Astrocyte of the spinal cord (primary cell): ENCODE data around the gene GNAS.

Source experiments
- DNase-seq: peaks from one replicate; pipeline ENCODE4 v3.0.0; 2011; ENCODE audit warnings: low read depth, low spot score
- H3K4me3 ChIP-seq: 2 replicates; pipeline ENCODE4 v1.5.1; 2011; ENCODE audit warnings: low read depth, mild to moderate bottlenecking, low read length, moderate library complexity
- in situ Hi-C: cut with HindIII; loops from 2 replicates; pipeline ENCODE4 v1.10.0; 2017; ENCODE audit warnings: low sequenced_read_pairs
- TF ChIP-seq, protein P1 (sequence below): IDR thresholded peaks from 2 replicates; pipeline ENCODE4 v1.5.1; 2012; ENCODE audit warnings: low read depth, mild to moderate bottlenecking, low read length, inconsistent platforms

Gene GNAS

DNA sequence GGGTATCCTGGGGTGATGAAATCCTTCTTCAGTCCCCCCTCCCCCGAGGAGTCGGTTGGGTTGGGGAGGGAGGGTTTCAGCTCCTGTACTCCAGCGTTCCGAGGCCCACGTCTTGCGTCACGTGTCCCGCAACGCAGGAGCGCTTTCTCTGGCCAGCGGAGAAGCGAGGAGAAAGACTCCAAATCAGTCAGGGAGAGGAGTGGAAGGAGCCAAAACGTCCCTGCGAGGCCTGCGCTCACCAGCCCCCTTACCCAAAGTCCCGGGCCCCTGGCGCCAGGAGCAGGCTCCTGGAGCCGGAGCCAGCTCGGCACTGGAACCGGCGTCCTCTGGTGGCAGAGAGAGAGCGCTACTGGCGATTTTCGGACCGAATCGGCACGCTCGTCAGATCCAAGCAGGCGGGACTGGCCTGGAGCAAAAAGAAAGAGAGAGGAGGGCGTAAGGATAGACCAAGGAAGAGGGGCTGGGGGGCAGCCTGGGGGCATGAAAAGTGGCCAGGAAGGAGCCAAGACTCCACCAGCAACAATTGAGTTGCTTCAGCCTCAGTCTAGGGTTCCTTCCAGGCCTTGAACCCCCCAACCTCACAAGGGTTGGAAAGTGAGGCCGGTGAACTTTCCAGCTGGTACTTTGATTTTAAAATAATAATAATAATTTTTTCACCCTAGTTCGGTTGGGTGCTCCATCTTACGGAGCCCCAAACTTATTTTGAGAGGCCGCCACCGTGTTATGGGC, at the start of gene GNAS:
GNAS (plus strand) TSS at position 174 of the 729 bp plus-strand sequence.
- H3K4me3 ChIP-seq = peak within 1 kb of the TSS; percentile 77
- in situ Hi-C loops = no loop called here
- peak; percentile 50 for DNase-seq
- TF ChIP-seq, protein P1, sequence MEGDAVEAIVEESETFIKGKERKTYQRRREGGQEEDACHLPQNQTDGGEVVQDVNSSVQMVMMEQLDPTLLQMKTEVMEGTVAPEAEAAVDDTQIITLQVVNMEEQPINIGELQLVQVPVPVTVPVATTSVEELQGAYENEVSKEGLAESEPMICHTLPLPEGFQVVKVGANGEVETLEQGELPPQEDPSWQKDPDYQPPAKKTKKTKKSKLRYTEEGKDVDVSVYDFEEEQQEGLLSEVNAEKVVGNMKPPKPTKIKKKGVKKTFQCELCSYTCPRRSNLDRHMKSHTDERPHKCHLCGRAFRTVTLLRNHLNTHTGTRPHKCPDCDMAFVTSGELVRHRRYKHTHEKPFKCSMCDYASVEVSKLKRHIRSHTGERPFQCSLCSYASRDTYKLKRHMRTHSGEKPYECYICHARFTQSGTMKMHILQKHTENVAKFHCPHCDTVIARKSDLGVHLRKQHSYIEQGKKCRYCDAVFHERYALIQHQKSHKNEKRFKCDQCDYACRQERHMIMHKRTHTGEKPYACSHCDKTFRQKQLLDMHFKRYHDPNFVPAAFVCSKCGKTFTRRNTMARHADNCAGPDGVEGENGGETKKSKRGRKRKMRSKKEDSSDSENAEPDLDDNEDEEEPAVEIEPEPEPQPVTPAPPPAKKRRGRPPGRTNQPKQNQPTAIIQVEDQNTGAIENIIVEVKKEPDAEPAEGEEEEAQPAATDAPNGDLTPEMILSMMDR = peak; percentile 77

GRCh38 chr20:58803533-58803932, 49.0 kb upstream of the GNAS start:
- in situ Hi-C loops = no loop called here
- TF ChIP-seq, protein P1 = no peak
- no peak overlapping the region for H3K4me3 ChIP-seq
- DNase-seq = no peak

DNA sequence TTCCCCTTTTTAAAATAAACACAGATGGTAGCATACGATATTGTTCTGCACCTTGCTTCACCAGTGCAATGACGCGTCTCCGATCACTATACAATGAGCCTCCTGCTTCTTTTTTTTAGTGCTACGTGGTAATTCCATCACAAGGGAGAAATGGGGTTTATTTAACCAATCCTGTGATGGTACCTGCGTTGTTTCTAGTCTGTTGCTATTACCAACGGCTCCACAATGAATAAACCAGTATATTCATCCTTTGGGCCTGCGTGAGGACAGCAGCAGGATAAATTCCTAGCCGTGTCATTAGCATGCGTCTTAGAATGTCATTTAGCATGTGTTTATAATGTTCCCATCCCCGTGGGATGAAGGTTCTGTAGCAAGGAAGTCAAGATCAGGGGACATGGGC, 44.7 kb upstream of the GNAS start:
- in situ Hi-C loops = no loop called here
- DNase-seq = no peak
- H3K4me3 ChIP-seq = no peak overlapping the region
- TF ChIP-seq, protein P1 = no peak

DNA sequence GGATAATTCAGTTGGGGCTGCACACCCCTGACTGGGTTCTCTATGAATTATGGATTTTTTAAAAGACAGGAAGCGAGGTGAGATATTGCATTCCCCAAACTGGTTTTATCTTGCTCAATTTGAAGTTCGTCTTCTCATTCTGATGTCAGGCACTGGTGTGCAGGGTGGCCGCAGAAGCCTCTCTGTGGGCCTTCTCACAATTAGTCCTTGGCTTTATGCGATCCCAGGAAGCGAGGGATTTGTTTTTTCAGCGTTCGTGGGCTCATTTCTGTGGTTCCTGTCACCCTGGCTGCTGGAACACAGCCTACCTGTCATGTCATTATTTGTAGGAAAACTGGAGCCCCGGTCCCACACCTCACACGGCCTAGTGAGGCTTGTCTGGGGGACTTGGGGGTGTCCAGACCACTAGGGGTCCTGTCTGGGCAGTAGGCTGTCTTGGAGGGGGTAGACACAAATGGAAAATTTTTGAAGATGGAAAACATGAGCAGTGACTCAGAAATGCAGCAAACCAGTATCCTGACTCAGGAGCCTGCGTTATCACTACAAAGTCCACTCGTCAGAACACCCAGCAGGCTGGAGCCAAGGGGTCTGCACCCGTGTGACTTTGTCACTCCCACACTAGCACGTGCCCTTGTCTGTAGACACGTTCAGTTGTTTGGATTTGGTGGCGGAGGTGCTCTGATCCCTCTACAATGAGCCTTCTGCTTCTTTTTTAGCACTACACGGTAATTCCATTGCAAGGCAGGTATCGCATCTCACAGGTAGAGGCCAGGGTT, 44.1 kb upstream of the GNAS start:
- TF ChIP-seq, protein P1 = no peak
- no peak overlapping the region for H3K4me3 ChIP-seq
- in situ Hi-C loops = no loop called here
- DNase-seq = peak; percentile 4

GRCh38 chr20:58810116-58810878, 42.2 kb upstream of the GNAS start:
- TF ChIP-seq, protein P1 = no peak
- DNase-seq = peak; percentile 43

GRCh38 chr20:58810879-58811250, 41.7 kb upstream of the GNAS start:
- H3K4me3 ChIP-seq = no peak overlapping the region
- TF ChIP-seq, protein P1 = no peak
- no peak for DNase-seq
- in situ Hi-C loops = no loop called here

More at GRCh38 chr20:58810116-58810878, 42.2 kb upstream of the GNAS start:
- no peak overlapping the region for H3K4me3 ChIP-seq
- in situ Hi-C loops = no loop called here
